HAP-1 (cell line): Measurements from ENCODE around the gene LGALSL.

Experiments
- DNase-seq, 2 experiments: peaks; one replicate each; pipeline ENCODE4 v3.0.0-alpha.2; 2016 to 2020; ENCODE audit warnings: low spot score in 2 of 2
- H3K27me3 ChIP-seq: fragments of 250-450 bp; sonication (Bioruptor Pico); 2 replicates; pipeline ENCODE4 v1.5.1; 2020; ENCODE audit warnings: low read depth, mild to moderate bottlenecking, moderate library complexity
- H3K36me3 ChIP-seq: fragments of 250-450 bp; sonication (Bioruptor Pico); replicated peaks from 2 replicates; pipeline ENCODE4 v1.5.1; 2020; ENCODE audit warnings: mild to moderate bottlenecking
- H3K4me1 ChIP-seq: fragments of 250-450 bp; sonication (Bioruptor Pico); 2 replicates; pipeline ENCODE4 v1.5.1; 2020; ENCODE audit warnings: mild to moderate bottlenecking
- H3K4me3 ChIP-seq: fragments of 250-450 bp; sonication (Bioruptor Pico); 2 replicates; pipeline ENCODE4 v1.5.1; 2020; ENCODE audit warnings: mild to moderate bottlenecking, moderate library complexity
- H3K9me3 ChIP-seq: fragments of 250-450 bp; sonication (Bioruptor Pico); 2 replicates; pipeline ENCODE4 v1.5.1; 2020; ENCODE audit warnings: mild to moderate bottlenecking, moderate library complexity
- in situ Hi-C: fragments of 300-500 bp; cut with MboI; formaldehyde crosslinking; loops from 3 replicates; pipeline ENCODE4 v1.14.3; 2020; ENCODE audit warnings: low sequenced_read_pairs, inconsistent platforms, mixed read lengths

Gene LGALSL

DNA sequence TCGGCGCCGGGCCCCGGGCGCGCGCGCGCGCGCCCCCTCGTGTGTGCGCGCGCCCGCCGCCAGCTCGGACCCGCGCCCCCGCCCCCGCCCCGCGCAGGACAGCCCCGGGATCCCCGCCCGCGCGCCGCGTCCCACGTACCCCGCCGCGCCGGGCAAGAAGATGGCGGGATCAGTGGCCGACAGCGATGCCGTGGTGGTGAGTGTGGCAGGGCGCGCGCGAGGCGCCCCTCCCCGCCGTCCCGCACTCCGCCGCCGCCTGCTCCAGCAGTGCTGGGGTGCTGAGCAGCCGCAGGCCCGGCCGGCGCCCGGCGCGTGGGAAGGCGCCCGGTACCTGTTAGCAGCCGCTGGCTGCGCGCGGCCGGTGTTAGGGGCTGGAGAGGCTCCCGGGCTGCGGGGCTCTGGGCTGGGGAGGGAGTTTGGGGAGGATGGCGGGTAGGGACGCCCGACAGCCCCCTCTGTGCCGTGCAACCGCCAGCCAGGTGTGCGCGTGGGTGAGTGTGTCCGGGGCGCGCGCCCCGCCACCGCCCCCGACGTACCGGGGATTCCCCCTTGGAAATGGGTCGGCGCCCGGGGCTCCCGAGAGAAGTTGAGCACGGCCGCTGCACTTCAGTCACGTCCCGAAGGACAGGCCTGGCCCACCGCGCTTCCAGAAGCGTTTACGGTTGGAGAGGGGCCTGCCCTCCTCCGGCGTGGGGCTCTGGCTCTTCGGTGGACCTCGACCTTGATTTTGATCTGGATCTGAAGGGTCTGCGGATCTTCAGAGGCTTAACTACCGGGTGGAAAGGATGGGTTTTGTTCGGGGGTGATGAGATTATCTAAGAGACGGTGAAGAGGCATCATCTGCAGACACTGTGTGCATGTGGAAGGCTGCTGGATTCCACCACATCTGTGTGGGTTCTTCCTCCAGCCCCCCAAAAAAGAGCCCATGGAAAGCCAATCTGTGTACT, 697 bp downstream of the LGALSL start:
- peaks cover 68% of the 10 kb centered on the region for H3K4me1 ChIP-seq
- H3K4me3 ChIP-seq, result peak overlapping the region; percentile 70
- H3K9me3 ChIP-seq, result no peaks in the 10 kb centered on the region
- peaks cover 45% of the 10 kb centered on the region for H3K36me3 ChIP-seq
- H3K27me3 ChIP-seq, result no peaks in the 10 kb centered on the region
- in situ Hi-C loops, result no loop called here
- peak in 1 of 2 experiments; percentile 55 for DNase-seq

GRCh38 chr2:64455545-64455944, 1.6 kb downstream of the LGALSL start:
- DNase-seq, result peak; percentile 52 to 53
- H3K4me1 ChIP-seq, result peaks cover 68% of the 10 kb centered on the region
- no peaks in the 10 kb centered on the region for H3K9me3 ChIP-seq
- peaks cover 54% of the 10 kb centered on the region for H3K36me3 ChIP-seq
- no peaks in the 10 kb centered on the region for H3K27me3 ChIP-seq
- H3K4me3 ChIP-seq, result peak overlapping the region; percentile 70
- in situ Hi-C loops, result no loop called here

- Histone ChIP-seq H3K36me3 (peaks cover 57% of the 10 kb centered on the region), H3K27me3 (no peaks in the 10 kb centered on the region), H3K4me3 (peak overlapping the region; percentile 70), H3K4me1 (peaks cover 71% of the 10 kb centered on the region), H3K9me3 (no peaks in the 10 kb centered on the region)
- DNase-seq, result peak in 1 of 2 experiments; percentile 27
- in situ Hi-C loops, result no loop called here
Measured at GRCh38 chr2:64456293-64456692, 2.3 kb downstream of the LGALSL start.

DNA sequence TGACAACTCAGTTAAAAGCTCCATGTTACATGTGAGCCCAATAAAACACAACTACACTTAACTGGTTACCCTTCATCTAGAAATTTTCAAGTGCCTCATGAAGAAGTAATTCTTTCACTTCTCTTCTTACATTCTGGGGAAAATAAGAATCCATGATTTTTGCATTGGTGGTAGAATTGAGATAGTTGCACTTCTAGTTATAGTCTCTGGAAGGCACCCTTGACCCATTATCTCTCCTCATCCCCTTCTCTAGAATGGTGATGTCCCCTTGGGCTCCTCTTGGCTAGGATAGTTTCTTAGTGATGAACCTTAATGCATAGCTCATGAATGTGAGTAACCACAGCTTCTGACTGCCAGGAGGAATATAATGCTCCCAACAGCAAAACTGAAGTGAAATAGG, 3.6 kb downstream of the LGALSL start:
- Histone ChIP-seq H3K27me3 (no peaks in the 10 kb centered on the region), H3K36me3 (peaks cover 57% of the 10 kb centered on the region), H3K4me3 (no peak overlapping the region), H3K9me3 (no peaks in the 10 kb centered on the region), H3K4me1 (peaks cover 67% of the 10 kb centered on the region)
- DNase-seq, result no peak
- in situ Hi-C loops, result no loop called here

DNA sequence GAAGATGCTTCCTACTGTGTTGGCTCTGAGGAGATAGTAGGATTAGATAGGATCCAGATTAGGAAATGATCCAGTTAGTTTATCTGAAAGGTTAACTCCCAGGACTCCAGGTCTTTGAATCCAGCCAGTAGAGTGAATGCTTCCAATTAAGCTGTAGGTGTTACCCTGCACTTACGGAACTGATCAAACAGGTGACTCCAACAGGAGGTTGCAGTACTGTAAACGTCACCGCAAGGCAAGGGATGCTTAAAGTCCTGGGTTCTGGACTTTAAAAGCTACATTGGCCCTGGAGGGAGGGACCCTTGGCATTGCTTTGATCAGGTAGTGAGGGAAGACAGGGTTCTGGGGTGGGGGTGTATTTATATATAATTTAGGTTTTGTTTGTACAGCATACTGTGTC, 5.6 kb downstream of the LGALSL start:
- in situ Hi-C loops, result no loop called here

DNA sequence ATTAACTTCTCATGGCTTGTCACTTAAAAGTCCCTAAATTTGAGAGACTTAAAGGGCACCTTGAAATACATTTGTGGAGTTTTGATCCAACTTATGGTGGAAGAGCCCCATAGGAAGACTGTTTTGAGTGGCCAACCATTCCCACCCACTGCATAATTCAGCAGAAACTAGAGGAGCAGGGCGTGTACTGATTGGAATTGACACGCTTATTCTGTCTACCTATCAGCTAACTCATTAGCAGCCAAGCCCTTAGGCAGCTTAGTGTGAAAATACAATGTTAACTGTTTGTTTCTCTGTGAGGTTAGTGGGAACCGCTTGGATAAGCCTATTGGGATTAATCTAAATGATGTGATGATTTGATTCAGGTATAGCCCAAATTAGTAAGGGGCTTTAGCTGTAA, 6.4 kb downstream of the LGALSL start:
- Histone ChIP-seq H3K4me1 (peaks cover 83% of the 10 kb centered on the region), H3K36me3 (peaks cover 55% of the 10 kb centered on the region), H3K27me3 (no peaks in the 10 kb centered on the region), H3K9me3 (no peaks in the 10 kb centered on the region), H3K4me3 (peak overlapping the region; percentile 2; the same call in 1 of the 2 replicates)
- in situ Hi-C loops, result no loop called here
- DNase-seq, result peak; percentile 41 to 54

More for the DNA sequence above, 5.6 kb downstream of the LGALSL start:
- H3K27me3 ChIP-seq, result no peaks in the 10 kb centered on the region
- no peak for DNase-seq
- peaks cover 57% of the 10 kb centered on the region for H3K36me3 ChIP-seq
- peaks cover 82% of the 10 kb centered on the region for H3K4me1 ChIP-seq
- peak overlapping the region; percentile 4 for H3K4me3 ChIP-seq
- no peaks in the 10 kb centered on the region for H3K9me3 ChIP-seq

- peak; percentile 68 to 100 for DNase-seq
- H3K36me3 ChIP-seq, result peaks cover 44% of the 10 kb centered on the region
- in situ Hi-C loops, result no loop called here
- no peaks in the 10 kb centered on the region for H3K27me3 ChIP-seq
- H3K4me3 ChIP-seq, result no peak overlapping the region
- peaks cover 82% of the 10 kb centered on the region for H3K4me1 ChIP-seq
- H3K9me3 ChIP-seq, result no peaks in the 10 kb centered on the region
Measured at GRCh38 chr2:64461271-64462058, 7.5 kb downstream of the LGALSL start.

DNA sequence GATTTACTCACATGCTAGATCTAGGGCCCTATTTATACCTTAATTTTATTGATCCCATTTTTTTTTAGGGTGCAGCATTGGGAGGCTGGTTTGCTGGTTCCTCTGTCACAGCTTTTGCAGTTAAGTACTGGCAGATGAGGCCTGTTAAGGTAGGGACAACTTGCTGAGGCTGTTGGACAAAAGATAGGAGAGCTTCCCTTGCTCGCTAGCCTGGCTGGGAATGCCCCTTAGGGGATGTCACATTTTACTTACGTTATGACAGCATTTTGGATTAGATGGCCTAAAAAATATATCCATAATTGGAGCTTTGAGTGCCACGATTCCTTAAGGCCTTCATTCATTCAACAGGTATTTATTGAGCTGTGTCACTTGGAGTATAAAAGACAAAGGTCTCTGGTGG, 8.2 kb downstream of the LGALSL start:
- DNase-seq, result peak in 1 of 2 experiments; percentile 75
- H3K4me1 ChIP-seq, result peaks cover 83% of the 10 kb centered on the region
- H3K9me3 ChIP-seq, result no peaks in the 10 kb centered on the region
- no peaks in the 10 kb centered on the region for H3K27me3 ChIP-seq
- in situ Hi-C loops, result no loop called here
- peaks cover 37% of the 10 kb centered on the region for H3K36me3 ChIP-seq
- H3K4me3 ChIP-seq, result no peak overlapping the region

DNA sequence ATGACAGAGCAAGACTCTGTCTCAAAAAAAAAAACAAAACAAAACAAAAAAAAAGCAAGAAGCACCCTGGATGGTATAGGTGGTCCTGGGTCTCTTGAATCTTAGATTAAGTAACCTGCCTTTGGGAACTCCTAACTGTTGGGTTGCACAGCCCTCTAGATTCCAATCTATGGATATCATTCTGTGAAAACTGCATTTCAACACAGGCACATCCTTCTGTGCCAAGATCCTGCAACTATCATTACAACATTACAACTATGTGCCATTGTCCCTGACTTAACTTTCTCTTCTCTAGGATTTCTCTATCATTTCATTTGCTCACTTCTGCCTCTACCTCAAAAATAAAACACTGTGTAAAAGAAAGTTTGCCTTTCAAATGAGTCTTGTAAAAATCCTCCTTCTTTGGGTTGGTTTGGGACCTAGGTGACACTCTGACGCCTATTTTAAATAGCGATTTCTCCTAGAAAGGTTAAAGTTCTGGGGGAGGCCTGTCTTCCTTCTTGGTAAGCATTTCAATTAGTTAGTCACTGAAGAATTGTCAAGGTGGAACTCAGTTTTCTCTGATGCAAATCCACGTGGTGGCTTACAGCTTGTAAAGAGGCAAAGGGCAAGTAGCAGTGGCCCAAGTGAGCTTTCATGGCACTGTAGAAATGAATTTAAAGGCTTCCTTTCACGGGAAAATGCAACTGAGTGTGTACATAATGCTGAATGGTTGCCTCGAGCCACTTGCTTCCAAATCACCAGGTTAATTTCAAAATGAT, 9.2 kb downstream of the LGALSL start:
- Histone ChIP-seq H3K36me3 (peaks cover 27% of the 10 kb centered on the region), H3K4me1 (peaks cover 78% of the 10 kb centered on the region), H3K9me3 (no peaks in the 10 kb centered on the region), H3K27me3 (no peaks in the 10 kb centered on the region), H3K4me3 (no peak overlapping the region)
- in situ Hi-C loops, result no loop called here
- no peak for DNase-seq

DNA sequence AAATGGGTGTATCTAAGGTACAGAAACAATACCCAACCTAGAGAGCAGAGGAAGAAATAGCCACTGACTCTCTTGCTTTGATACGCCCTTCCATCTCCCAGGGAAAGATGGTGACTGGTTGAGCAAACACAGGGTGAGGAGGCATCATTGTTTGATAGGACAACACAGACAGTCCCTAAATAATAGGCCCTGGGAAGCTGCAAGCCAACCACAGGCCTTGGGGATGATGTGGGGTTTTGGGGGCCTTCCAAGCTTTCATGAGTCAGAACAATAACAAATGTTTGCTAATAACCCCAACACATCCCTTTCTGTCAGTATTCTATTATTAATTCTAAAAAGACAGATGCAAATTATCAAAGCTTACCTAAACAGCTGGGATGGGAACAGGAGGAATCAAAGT, 9.8 kb downstream of the LGALSL start:
- in situ Hi-C loops, result no loop called here
- Histone ChIP-seq H3K27me3 (no peaks in the 10 kb centered on the region), H3K4me3 (no peak overlapping the region), H3K9me3 (no peaks in the 10 kb centered on the region), H3K36me3 (peaks cover 21% of the 10 kb centered on the region), H3K4me1 (peaks cover 79% of the 10 kb centered on the region)
- DNase-seq, result no peak

DNA sequence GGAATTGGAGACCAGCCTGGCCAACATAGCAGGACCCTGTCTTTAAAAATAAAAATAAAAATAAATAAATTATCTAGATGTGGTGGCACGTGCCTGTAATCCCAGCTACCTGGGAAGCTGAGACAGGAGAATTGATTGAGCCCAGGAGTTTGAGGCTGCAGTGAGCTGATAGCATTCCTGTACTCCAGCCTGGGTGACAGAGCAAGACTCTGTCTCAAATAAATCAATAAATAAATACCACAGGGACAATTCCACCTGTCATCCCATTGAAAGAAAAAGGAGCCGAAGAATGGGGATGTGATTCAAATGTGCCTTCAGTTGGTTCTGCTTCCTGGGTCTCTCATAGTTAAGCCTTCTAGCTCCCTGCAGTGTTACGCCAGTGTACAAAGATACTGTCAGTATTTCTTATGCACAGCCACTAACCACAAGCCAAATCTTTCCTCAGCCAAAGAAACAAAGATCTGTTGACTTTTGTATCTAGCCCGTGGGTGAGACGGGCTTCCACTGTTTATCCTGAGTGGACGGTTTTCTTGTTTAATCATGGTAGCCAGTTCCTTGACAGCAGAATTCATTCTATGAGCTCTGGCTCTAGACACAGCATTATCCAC, 12.6 kb downstream of the LGALSL start:
- H3K36me3 ChIP-seq, result no peaks in the 10 kb centered on the region
- in situ Hi-C loops, result no loop called here

GRCh38 chr2:64467096-64467843, 13.3 kb downstream of the LGALSL start:
- Histone ChIP-seq H3K4me3 (no peak overlapping the region), H3K9me3 (no peaks in the 10 kb centered on the region), H3K36me3 (no peaks in the 10 kb centered on the region), H3K4me1 (peaks cover 72% of the 10 kb centered on the region), H3K27me3 (no peaks in the 10 kb centered on the region)
- in situ Hi-C loops, result no loop called here
- DNase-seq, result peak in 1 of 2 experiments; percentile 27

More for the DNA sequence above, 12.6 kb downstream of the LGALSL start:
- Histone ChIP-seq H3K4me1 (peaks cover 76% of the 10 kb centered on the region), H3K9me3 (no peaks in the 10 kb centered on the region), H3K27me3 (no peaks in the 10 kb centered on the region), H3K4me3 (no peak overlapping the region)
- no peak for DNase-seq
